ENCODE measurements around the gene ISL2. TPM values are rescaled to one million over a fixed set of nuclear protein-coding genes. Genes with fewer than 3 reads are reported as not detected.
A peak's percentile ranks its signal among the peaks of the same experiment; 100 is the strongest.

ISL2 gene
- total and polyA plus RNA-seq, 2 of the 13 experiments (the other 11 are each of a cell fraction or from before 2014, with no cell fraction given): 4.3 to 5.1 TPM

- in situ Hi-C loops (cut with HindIII; ENCODE audit: extremely low pct_ligation_motif_present, low pct_unique_long_range_greater_than_20kb): no loop called here
- intact Hi-C loops (cut with micrococcal nuclease; ENCODE audit: unreplicated experiment): no loop called here
- H4K20me1 ChIP-seq (ENCODE audit: insufficient read depth, low read length): no peaks in the 10 kb centered on the region
- no TSS peak for BruUV-seq (replicated peaks)
- DNase-seq (ENCODE audit: low spot score) (no peak), ATAC-seq (no peak), FAIRE-seq (no peak)
- no peak overlapping the region for H3K4me3 ChIP-seq (replicated peaks in 1 of 3; ENCODE audit: insufficient read depth in 1 of 3, low read depth in 2 of 3, low read length in 3 of 3)
- no peaks in the 10 kb centered on the region for H3K79me2 ChIP-seq (ENCODE audit: insufficient read depth, low read length)
- no peaks in the 10 kb centered on the region for H3K9me3 ChIP-seq (ENCODE audit: low read length)
- peaks cover 0 to 15% of the 10 kb centered on the region in 2 experiments; a peak in 2 of 5 replicates for H3K27me3 ChIP-seq (ENCODE audit: control insufficient read depth in 1 of 2, insufficient read depth in 2 of 2, low read length in 2 of 2)
- no peak overlapping the region for H2AFZ ChIP-seq (ENCODE audit: low read length)
- H3K9ac ChIP-seq (ENCODE audit: insufficient read depth, low read depth, low read length): no peak overlapping the region
- H3K36me3 ChIP-seq (replicated peaks in 1 of 2; ENCODE audit: control insufficient read depth in 1 of 2, insufficient read depth in 2 of 2, low read length in 2 of 2): no peaks in the 10 kb centered on the region
- CTCF ChIA-PET (ENCODE audit: low intra/inter-chr PET ratio, low total read pairs): no interaction called here
- H3K27ac ChIP-seq (ENCODE audit: extremely low read length, insufficient read depth, low read length): no peak overlapping the region
- POLR2A ChIA-PET: no interaction called here
- TF ChIP-seq MAFK (conservative IDR thresholded peaks at IDR 0.05 in 1 of 2, IDR thresholded peaks at IDR 0.05 in 1 of 2; ENCODE audit: low read length in 2 of 2): peak; percentile 42 to 54
- peak; percentile 80 for TF ChIP-seq NFE2L2 (IDR thresholded peaks at IDR 0.05; ENCODE audit: low read length)
- no peak for TF ChIP-seq CREB1 (IDR thresholded peaks at IDR 0.05)
- no peak for TF ChIP-seq CREB1 (CRISPR knock-in tag; IDR thresholded peaks at IDR 0.05)
- no peak overlapping the region for H3K4me2 ChIP-seq (ENCODE audit: low read depth, low read length)
- 52% methylated on average over 6 of the region's 6 CpGs for WGBS (ENCODE audit: low lambda C conversion rate)
- peaks cover 19% of the 10 kb centered on the region for H3K4me1 ChIP-seq (ENCODE audit: insufficient read depth, low read length)
Measured at GRCh38 chr15:76320012-76320411, 16.6 kb upstream of the ISL2 start.

GRCh38 chr15:76321171-76321570, 15.4 kb upstream of the ISL2 start:
- TF ChIP-seq RBM22 (optimal IDR thresholded peaks at IDR 0.05; ENCODE audit: low read length) (no peak), TCF7L2 (IDR thresholded peaks at IDR 0.05; ENCODE audit: low read depth, low read length) (no peak), ZNF34 (CRISPR knock-in tag; IDR thresholded peaks at IDR 0.05; ENCODE audit: borderline replicate concordance) (no peak), ZNF17 (CRISPR knock-in tag; IDR thresholded peaks at IDR 0.05) (no peak), BCL3 (CRISPR knock-in tag; IDR thresholded peaks at IDR 0.05) (no peak)
- H4K20me1 ChIP-seq (ENCODE audit: insufficient read depth, low read length): no peaks in the 10 kb centered on the region
- ATAC-seq (no peak; the same call in 2 of the 3 replicates), DNase-seq (ENCODE audit: low spot score) (no peak), FAIRE-seq (no peak)
- CTCF ChIA-PET (ENCODE audit: low intra/inter-chr PET ratio, low total read pairs): no interaction called here
- H3K9ac ChIP-seq (ENCODE audit: insufficient read depth, low read depth, low read length): no peak overlapping the region
- H3K4me1 ChIP-seq (ENCODE audit: insufficient read depth, low read length): peaks cover 19% of the 10 kb centered on the region
- POLR2A ChIA-PET: no interaction called here
- no peaks in the 10 kb centered on the region for H3K36me3 ChIP-seq (replicated peaks in 1 of 2; ENCODE audit: control insufficient read depth in 1 of 2, insufficient read depth in 2 of 2, low read length in 2 of 2)
- BruUV-seq (replicated peaks): no TSS peak
- H3K4me2 ChIP-seq (ENCODE audit: low read depth, low read length): no peak overlapping the region
- intact Hi-C loops (cut with micrococcal nuclease; ENCODE audit: unreplicated experiment): no loop called here
- no peak overlapping the region for H2AFZ ChIP-seq (ENCODE audit: low read length)
- H3K4me3 ChIP-seq (replicated peaks in 1 of 3; ENCODE audit: insufficient read depth in 1 of 3, low read depth in 2 of 3, low read length in 3 of 3): no peak overlapping the region
- no peaks in the 10 kb centered on the region for H3K79me2 ChIP-seq (ENCODE audit: insufficient read depth, low read length)
- H3K27me3 ChIP-seq (ENCODE audit: control insufficient read depth in 1 of 2, insufficient read depth in 2 of 2, low read length in 2 of 2): peaks cover 0 to 16% of the 10 kb centered on the region in 2 experiments; a peak in 2 of 5 replicates
- no peaks in the 10 kb centered on the region for H3K9me3 ChIP-seq (ENCODE audit: low read length)
- WGBS (ENCODE audit: low lambda C conversion rate): 27% methylated on average over 9 of the region's 10 CpGs
- in situ Hi-C loops (cut with HindIII; ENCODE audit: extremely low pct_ligation_motif_present, low pct_unique_long_range_greater_than_20kb): no loop called here
- no peak overlapping the region for H3K27ac ChIP-seq (ENCODE audit: extremely low read length, insufficient read depth, low read length)
